ENCODE measurements around the gene SLC41A3. TPM values are rescaled to one million over a fixed set of nuclear protein-coding genes. Genes with fewer than 3 reads are reported as not detected.
"Not testable (repeated sequence)": the region's sequence is repeated elsewhere in the genome, so short reads cannot be mapped to it uniquely, and the experiment has no call there.

The SLC41A3 gene
- total RNA-seq, 4 donors from 2014 or later, result 22.7 to 41.5 (median 29.1) TPM

- intact Hi-C loops (cut with DNase I; ENCODE audit: low total_unique reads), result no loop called here
- Histone ChIP-seq H3K27ac (no peak overlapping the region), H3K9me3 (no peaks in the 10 kb centered on the region), H3K4me1 (no peaks in the 10 kb centered on the region), H3K36me3 (no peaks in the 10 kb centered on the region), H3K4me3 (no peak overlapping the region), H3K27me3 (no peaks in the 10 kb centered on the region)
- no peak for TF ChIP-seq CTCF (IDR thresholded peaks at IDR 0.05)
- TF ChIP-seq POLR2A (IDR thresholded peaks at IDR 0.05), result no peak
- no peak for TF ChIP-seq POLR2AphosphoS5 (IDR thresholded peaks at IDR 0.05)
- TF ChIP-seq EP300 (IDR thresholded peaks at IDR 0.05; ENCODE audit: low read depth), result no peak
- WGBS, 2 donors (ENCODE audit: low coverage in 1 of 2), result 80 to 94% methylated on average over 2 to 10 of the region's 10 CpGs
- no peak for DNase-seq
- in situ Hi-C loops (cut with MboI; ENCODE audit: low pct_ligation_motif_present in 1 of 4, low pct_unique_long_range_greater_than_20kb in 1 of 4, low sequenced_read_pairs in 3 of 4), result no loop called here
Measured at GRCh38 chr3:126070146-126070545, 13.8 kb downstream of the SLC41A3 start.

- no peak for DNase-seq
- H3K4me1 ChIP-seq, result no peaks in the 10 kb centered on the region
- TF ChIP-seq CTCF (IDR thresholded peaks at IDR 0.05) (no peak), POLR2A (IDR thresholded peaks at IDR 0.05) (no peak), EP300 (IDR thresholded peaks at IDR 0.05; ENCODE audit: low read depth) (no peak), POLR2AphosphoS5 (IDR thresholded peaks at IDR 0.05) (no peak)
- no peak overlapping the region for H3K4me3 ChIP-seq
- no peaks in the 10 kb centered on the region for H3K27me3 ChIP-seq
- no peaks in the 10 kb centered on the region for H3K9me3 ChIP-seq
- no peak overlapping the region for H3K27ac ChIP-seq
- intact Hi-C loops (cut with DNase I; ENCODE audit: low total_unique reads) (no loop called here), in situ Hi-C loops (cut with MboI; ENCODE audit: low pct_ligation_motif_present in 1 of 4, low pct_unique_long_range_greater_than_20kb in 1 of 4, low sequenced_read_pairs in 3 of 4) (no loop called here)
- no peaks in the 10 kb centered on the region for H3K36me3 ChIP-seq
- 98 to 100% methylated on average over 1 to 8 of the region's 8 CpGs for WGBS, 2 donors (ENCODE audit: low coverage in 1 of 2)
Measured at GRCh38 chr3:126067959-126068358, 16.0 kb downstream of the SLC41A3 start.

- H3K36me3 ChIP-seq; DNase-seq; H3K4me3 ChIP-seq; in situ Hi-C loops (cut with MboI; ENCODE audit: low pct_ligation_motif_present in 1 of 4, low pct_unique_long_range_greater_than_20kb in 1 of 4, low sequenced_read_pairs in 3 of 4); H3K27ac ChIP-seq; intact Hi-C loops (cut with DNase I; ENCODE audit: low total_unique reads); H3K4me1 ChIP-seq; H3K27me3 ChIP-seq; H3K9me3 ChIP-seq: not testable (repeated sequence)
- WGBS, 2 donors (ENCODE audit: low coverage in 1 of 2), result 93 to 96% methylated on average over 2 to 6 of the region's 6 CpGs
Measured at GRCh38 chr3:126066676-126067075, 17.2 kb downstream of the SLC41A3 start.

GRCh38 chr3:126065876-126066275 is 18.0 kb downstream of the SLC41A3 start:
- H3K4me3 ChIP-seq, result no peak overlapping the region
- no peaks in the 10 kb centered on the region for H3K27me3 ChIP-seq
- 90 to 100% methylated on average over 1 to 3 of the region's 3 CpGs for WGBS, 2 donors (ENCODE audit: low coverage in 1 of 2)
- no peak overlapping the region for H3K27ac ChIP-seq
- no peaks in the 10 kb centered on the region for H3K36me3 ChIP-seq
- no peak for DNase-seq
- H3K9me3 ChIP-seq, result no peaks in the 10 kb centered on the region
- H3K4me1 ChIP-seq, result no peaks in the 10 kb centered on the region
- TF ChIP-seq CTCF (IDR thresholded peaks at IDR 0.05), result no peak
- no peak for TF ChIP-seq POLR2A (IDR thresholded peaks at IDR 0.05)
- no peak for TF ChIP-seq POLR2AphosphoS5 (IDR thresholded peaks at IDR 0.05)
- no peak for TF ChIP-seq EP300 (IDR thresholded peaks at IDR 0.05; ENCODE audit: low read depth)
- intact Hi-C loops (cut with DNase I; ENCODE audit: low total_unique reads), result no loop called here
- in situ Hi-C loops (cut with MboI; ENCODE audit: low pct_ligation_motif_present in 1 of 4, low pct_unique_long_range_greater_than_20kb in 1 of 4, low sequenced_read_pairs in 3 of 4), result no loop called here

GRCh38 chr3:126064627-126065258 is 19.2 kb downstream of the SLC41A3 start:
- TF ChIP-seq POLR2AphosphoS5 (IDR thresholded peaks at IDR 0.05) (no peak), CTCF (IDR thresholded peaks at IDR 0.05) (no peak), POLR2A (IDR thresholded peaks at IDR 0.05) (no peak), EP300 (IDR thresholded peaks at IDR 0.05; ENCODE audit: low read depth) (no peak)
- no peaks in the 10 kb centered on the region for H3K36me3 ChIP-seq
- 61% methylated on average over 10 of the region's 10 CpGs; no CpG with 5 or more reads in 1 of the 2 donors for WGBS, 2 donors (ENCODE audit: low coverage in 1 of 2)
- DNase-seq, result peak; percentile 22
- H3K4me3 ChIP-seq, result no peak overlapping the region
- in situ Hi-C loops (cut with MboI; ENCODE audit: low pct_ligation_motif_present in 1 of 4, low pct_unique_long_range_greater_than_20kb in 1 of 4, low sequenced_read_pairs in 3 of 4) (no loop called here), intact Hi-C loops (cut with DNase I; ENCODE audit: low total_unique reads) (no loop called here)
- no peak overlapping the region for H3K27ac ChIP-seq
- H3K4me1 ChIP-seq, result no peaks in the 10 kb centered on the region
- no peaks in the 10 kb centered on the region for H3K9me3 ChIP-seq
- no peaks in the 10 kb centered on the region for H3K27me3 ChIP-seq

Measured in transverse colon (tissue), 4 donors.